ENCODE measurements around the gene SPATA6L. TPM values are rescaled to one million over a fixed set of nuclear protein-coding genes. Genes with fewer than 3 reads are reported as not detected.

The SPATA6L gene
- total and polyA plus RNA-seq, 10 of the 15 experiments (the other 5 are each of a cell fraction or from before 2014, with no cell fraction given), result 0.37 to 1.6 (median 0.91) TPM

DNA sequence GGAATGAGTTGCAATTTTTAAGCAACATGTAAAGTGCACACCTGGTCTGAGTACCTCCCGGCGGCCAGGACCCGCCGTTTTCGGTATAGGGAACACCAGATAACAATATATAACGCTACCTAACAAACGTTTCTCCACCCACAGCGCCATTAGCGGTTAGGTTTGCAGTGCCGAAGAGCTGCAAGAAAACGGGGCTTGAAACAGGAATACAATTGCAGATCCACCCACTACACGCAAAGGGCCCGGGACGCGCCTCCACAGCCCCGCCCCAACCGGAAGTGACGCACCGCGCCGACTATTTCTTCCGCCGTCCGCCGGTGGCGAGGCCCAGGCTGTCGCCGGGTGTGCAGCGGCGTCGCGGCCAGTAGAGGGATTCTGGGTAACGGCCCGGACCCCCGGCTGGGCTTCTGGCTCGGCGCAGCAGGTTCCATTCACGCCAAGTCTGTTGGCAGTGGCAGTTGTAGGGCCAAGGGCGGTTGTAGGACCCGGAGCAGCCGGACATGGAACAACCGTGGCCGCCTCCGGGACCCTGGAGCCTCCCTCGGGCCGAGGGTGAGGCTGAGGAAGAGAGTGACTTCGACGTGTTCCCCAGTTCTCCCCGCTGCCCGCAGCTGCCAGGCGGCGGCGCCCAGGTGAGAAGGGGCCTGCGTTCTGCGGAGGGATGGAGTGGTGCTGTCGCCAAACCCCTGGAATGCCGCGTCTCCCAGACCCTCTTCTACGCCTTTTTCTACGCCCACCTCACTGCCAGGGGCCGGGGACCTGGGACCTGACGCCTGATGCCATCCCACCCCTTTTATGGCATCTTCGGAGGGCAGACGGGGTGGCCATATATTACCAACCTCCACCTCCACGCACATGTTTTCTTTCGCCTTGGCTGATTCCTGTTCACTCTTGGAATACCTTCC is 13.2 kb upstream of the SPATA6L start, which contains the start of gene CDC37L1 (continued):
- TF ChIP-seq, protein P1, sequence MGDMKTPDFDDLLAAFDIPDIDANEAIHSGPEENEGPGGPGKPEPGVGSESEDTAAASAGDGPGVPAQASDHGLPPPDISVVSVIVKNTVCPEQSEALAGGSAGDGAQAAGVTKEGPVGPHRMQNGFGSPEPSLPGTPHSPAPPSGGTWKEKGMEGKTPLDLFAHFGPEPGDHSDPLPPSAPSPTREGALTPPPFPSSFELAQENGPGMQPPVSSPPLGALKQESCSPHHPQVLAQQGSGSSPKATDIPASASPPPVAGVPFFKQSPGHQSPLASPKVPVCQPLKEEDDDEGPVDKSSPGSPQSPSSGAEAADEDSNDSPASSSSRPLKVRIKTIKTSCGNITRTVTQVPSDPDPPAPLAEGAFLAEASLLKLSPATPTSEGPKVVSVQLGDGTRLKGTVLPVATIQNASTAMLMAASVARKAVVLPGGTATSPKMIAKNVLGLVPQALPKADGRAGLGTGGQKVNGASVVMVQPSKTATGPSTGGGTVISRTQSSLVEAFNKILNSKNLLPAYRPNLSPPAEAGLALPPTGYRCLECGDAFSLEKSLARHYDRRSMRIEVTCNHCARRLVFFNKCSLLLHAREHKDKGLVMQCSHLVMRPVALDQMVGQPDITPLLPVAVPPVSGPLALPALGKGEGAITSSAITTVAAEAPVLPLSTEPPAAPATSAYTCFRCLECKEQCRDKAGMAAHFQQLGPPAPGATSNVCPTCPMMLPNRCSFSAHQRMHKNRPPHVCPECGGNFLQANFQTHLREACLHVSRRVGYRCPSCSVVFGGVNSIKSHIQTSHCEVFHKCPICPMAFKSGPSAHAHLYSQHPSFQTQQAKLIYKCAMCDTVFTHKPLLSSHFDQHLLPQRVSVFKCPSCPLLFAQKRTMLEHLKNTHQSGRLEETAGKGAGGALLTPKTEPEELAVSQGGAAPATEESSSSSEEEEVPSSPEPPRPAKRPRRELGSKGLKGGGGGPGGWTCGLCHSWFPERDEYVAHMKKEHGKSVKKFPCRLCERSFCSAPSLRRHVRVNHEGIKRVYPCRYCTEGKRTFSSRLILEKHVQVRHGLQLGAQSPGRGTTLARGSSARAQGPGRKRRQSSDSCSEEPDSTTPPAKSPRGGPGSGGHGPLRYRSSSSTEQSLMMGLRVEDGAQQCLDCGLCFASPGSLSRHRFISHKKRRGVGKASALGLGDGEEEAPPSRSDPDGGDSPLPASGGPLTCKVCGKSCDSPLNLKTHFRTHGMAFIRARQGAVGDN (IDR thresholded peaks at IDR 0.05), result peak; percentile 87
- TF ChIP-seq IKZF1 (conservative IDR thresholded peaks at IDR 0.05), result peak; percentile 89
- peak in 1 of 2 experiments; percentile 43; a peak in 1 of 3 replicates for TF ChIP-seq EGR1 (IDR thresholded peaks at IDR 0.05; ENCODE audit: borderline replicate concordance in 1 of 2, low read depth in 2 of 2, low read length in 2 of 2)
- no peak for TF ChIP-seq WRNIP1 (IDR thresholded peaks at IDR 0.05; ENCODE audit: borderline replicate concordance, low read depth, low read length)
- TF ChIP-seq, protein P2, sequence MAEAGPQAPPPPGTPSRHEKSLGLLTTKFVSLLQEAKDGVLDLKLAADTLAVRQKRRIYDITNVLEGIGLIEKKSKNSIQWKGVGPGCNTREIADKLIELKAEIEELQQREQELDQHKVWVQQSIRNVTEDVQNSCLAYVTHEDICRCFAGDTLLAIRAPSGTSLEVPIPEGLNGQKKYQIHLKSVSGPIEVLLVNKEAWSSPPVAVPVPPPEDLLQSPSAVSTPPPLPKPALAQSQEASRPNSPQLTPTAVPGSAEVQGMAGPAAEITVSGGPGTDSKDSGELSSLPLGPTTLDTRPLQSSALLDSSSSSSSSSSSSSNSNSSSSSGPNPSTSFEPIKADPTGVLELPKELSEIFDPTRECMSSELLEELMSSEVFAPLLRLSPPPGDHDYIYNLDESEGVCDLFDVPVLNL (IDR thresholded peaks at IDR 0.05; ENCODE audit: low read depth, low read length), result no peak
- peak; percentile 77 for TF ChIP-seq ZBED1 (IDR thresholded peaks at IDR 0.05; ENCODE audit: borderline replicate concordance)
- TF ChIP-seq HDAC2 (IDR thresholded peaks at IDR 0.05), result no peak
- TF ChIP-seq PAX8 (IDR thresholded peaks at IDR 0.05), result no peak
- no peak for TF ChIP-seq MYC (IDR thresholded peaks at IDR 0.05; ENCODE audit: insufficient read depth, insufficient read length, insufficient replicate concordance, low read length, severe bottlenecking)
- no peak for TF ChIP-seq ATF3 (IDR thresholded peaks at IDR 0.05; ENCODE audit: borderline replicate concordance, extremely low read depth, low read depth, low read length)
- no peak for TF ChIP-seq IRF4 (IDR thresholded peaks at IDR 0.05; ENCODE audit: low read depth, low read length)
- no peak for TF ChIP-seq SKIL (IDR thresholded peaks at IDR 0.05; ENCODE audit: low read depth, poor library complexity, severe bottlenecking)
- TF ChIP-seq RAD21 (IDR thresholded peaks at IDR 0.05; ENCODE audit: insufficient read depth, low read depth, low read length), result peak; percentile 21; the same call in 1 of the 2 replicates
- 0 out of 2 replicates have a peak, but pooled peaks have one; percentile 17 for TF ChIP-seq EED (IDR thresholded peaks at IDR 0.05; ENCODE audit: low read depth)
- peak; percentile 93 for TF ChIP-seq SMAD5 (IDR thresholded peaks at IDR 0.05; ENCODE audit: low read depth)
- TF ChIP-seq ZSCAN29 (IDR thresholded peaks at IDR 0.05), result 0 out of 2 replicates have a peak, but pooled peaks have one; percentile 60
- TF ChIP-seq NR2F1 (conservative IDR thresholded peaks at IDR 0.05), result no peak
- TF ChIP-seq CHD4 (IDR thresholded peaks at IDR 0.05), result no peak
- peak; percentile 96 for TF ChIP-seq CREM (IDR thresholded peaks at IDR 0.05; ENCODE audit: low read depth)
- TF ChIP-seq ZNF217 (IDR thresholded peaks at IDR 0.05), result no peak
- no peak for TF ChIP-seq EP300 (IDR thresholded peaks at IDR 0.05; ENCODE audit: borderline replicate concordance in 1 of 2, control insufficient read depth in 1 of 2, low read depth in 2 of 2, low read length in 2 of 2)

All from GM12878 (cell line).